Epithelial cell of esophagus (primary cell): ENCODE results near the gene RSAD1.

Experiments used
- DNase-seq: peaks from one replicate; pipeline ENCODE4 v3.0.0; 2010; ENCODE audit warnings: low read depth
- H3K4me3 ChIP-seq: 2 replicates; pipeline ENCODE4 v1.5.1; 2011; ENCODE audit warnings: mild to moderate bottlenecking, low read length, control low read depth
- TF ChIP-seq, protein P1 (sequence below): IDR thresholded peaks from 2 replicates; pipeline ENCODE4 v1.5.1; 2011; ENCODE audit warnings: low read depth, mild to moderate bottlenecking, low read length, control low read depth, inconsistent platforms; ENCODE audit not compliant: insufficient read depth; ENCODE audit errors: missing control alignments

RSAD1 gene

DNA sequence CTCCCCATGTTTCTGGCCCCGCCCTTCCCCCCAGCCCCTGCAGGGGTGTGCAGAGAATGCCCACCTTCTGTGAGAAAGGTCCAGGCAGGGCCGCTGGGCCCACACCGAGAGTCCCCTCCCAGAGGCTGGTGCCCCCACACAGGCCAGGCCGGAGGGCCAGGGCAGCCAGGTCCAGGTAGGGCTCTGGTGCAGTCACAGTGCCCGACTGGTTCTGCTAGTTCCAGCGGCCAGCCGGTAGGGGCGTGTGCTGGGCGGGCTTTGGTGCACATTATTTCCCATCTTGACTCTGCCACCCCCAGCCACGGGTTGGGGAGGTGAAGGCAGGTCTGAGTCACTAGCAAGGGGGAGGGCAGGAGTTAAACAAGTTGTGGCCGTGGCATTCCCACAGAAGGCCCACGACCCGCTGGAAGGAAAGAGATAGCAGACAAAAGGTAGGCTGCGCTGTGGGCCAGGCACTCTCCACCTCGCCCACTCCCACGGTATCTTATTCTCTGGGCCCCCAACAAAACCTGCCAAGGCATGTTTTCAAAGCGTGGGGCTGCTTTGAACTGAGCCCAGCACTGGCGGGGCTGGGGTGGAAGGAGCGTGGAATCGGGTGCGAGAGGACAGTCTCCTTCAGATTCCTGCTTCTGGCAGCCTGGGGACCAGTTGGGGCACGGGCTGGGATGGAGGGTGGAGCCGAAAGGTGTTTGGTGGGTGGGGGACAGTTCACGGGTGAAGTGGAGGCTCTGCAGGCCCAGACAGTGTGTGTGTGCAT is 55.7 kb downstream of the RSAD1 start:
- TF ChIP-seq, protein P1, sequence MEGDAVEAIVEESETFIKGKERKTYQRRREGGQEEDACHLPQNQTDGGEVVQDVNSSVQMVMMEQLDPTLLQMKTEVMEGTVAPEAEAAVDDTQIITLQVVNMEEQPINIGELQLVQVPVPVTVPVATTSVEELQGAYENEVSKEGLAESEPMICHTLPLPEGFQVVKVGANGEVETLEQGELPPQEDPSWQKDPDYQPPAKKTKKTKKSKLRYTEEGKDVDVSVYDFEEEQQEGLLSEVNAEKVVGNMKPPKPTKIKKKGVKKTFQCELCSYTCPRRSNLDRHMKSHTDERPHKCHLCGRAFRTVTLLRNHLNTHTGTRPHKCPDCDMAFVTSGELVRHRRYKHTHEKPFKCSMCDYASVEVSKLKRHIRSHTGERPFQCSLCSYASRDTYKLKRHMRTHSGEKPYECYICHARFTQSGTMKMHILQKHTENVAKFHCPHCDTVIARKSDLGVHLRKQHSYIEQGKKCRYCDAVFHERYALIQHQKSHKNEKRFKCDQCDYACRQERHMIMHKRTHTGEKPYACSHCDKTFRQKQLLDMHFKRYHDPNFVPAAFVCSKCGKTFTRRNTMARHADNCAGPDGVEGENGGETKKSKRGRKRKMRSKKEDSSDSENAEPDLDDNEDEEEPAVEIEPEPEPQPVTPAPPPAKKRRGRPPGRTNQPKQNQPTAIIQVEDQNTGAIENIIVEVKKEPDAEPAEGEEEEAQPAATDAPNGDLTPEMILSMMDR, result peak; percentile 68
- peak; percentile 87 for DNase-seq
- peak overlapping the region; percentile 77 for H3K4me3 ChIP-seq

DNA sequence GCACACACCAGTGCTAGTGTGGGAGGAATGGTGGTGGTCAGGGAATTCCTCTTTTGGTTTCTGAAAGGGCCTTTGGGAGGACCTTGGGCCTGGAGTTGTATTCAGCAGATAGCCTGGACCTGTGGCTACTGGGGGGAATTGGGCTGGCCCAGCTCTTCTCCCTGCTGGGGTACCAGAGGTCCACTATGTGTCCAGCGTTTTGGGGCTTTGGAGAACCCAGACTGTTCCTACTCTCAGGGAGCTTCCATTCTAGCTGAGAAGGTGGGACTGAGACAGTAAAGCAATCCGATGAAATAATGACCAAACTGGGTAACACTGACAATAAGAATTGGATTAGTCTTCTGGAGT is 56.3 kb downstream of the RSAD1 start:
- TF ChIP-seq, protein P1, result no peak
- peak overlapping the region; percentile 77 for H3K4me3 ChIP-seq
- DNase-seq, result no peak

DNA sequence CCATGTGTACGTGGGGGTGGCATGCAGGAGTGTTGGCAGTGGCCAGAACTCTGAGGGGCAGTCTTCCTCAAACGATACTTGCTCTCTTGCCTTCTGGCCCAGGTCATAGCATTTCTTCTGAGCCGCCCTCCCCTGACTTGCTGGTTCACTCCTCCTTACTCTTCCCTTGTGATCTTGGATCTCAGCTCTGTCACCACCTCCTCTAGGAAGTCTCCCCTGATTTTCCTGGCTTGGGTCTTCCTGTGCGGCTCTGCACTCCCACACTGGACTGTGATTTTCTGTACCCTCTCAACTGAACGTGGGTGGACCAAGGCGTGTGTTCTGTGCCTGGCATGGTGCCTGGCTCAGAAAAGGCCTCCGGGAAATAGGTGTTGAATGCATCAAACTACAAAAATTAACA is 56.7 kb downstream of the RSAD1 start:
- H3K4me3 ChIP-seq, result peak overlapping the region; percentile 77
- DNase-seq, result no peak
- TF ChIP-seq, protein P1, result no peak
